ENCODE data around the gene NECAB2.

The NECAB2 gene

DNA sequence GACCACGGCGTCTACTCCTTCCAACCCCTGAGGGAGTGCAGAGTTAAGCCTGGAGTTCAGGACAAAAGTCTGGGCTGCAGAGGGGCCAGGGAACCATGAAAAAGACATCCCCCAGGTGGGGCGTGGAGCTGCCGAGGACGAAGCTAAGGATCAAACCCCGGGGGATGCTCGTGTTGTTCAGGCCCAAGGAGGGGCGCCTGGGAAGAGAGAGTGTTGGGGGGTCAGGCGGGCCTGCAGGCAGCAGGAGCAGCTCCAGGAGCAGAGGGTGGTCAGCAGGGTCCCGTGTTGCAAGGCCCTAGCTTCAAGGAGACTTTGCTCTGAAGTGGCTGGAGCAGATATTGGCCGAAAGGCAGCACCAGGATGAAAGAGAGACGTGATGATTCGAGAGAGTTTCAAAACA is 26.7 kb downstream of the NECAB2 start:
- DNase-seq = no peak

DNA sequence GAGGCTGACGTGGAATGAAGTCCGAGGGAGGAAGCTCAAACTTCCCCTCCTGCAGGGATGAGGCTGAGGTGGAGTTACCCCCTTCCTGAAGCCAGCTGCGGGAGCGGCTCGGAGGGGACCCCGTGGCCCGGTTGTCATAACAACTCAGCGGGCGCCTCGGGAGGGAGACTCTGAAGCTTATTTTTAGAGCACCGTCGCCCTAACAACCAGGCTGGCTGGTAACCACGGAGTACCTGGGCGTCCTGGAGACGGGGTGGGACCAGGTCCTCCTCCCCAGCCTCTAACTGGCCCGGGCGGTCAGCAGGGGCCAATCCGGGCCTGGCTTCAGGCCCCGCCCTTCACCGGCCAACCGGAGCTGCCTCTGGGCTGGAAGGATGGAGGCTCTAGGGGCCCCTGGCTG is 27.7 kb downstream of the NECAB2 start:
- DNase-seq = no peak

DNA sequence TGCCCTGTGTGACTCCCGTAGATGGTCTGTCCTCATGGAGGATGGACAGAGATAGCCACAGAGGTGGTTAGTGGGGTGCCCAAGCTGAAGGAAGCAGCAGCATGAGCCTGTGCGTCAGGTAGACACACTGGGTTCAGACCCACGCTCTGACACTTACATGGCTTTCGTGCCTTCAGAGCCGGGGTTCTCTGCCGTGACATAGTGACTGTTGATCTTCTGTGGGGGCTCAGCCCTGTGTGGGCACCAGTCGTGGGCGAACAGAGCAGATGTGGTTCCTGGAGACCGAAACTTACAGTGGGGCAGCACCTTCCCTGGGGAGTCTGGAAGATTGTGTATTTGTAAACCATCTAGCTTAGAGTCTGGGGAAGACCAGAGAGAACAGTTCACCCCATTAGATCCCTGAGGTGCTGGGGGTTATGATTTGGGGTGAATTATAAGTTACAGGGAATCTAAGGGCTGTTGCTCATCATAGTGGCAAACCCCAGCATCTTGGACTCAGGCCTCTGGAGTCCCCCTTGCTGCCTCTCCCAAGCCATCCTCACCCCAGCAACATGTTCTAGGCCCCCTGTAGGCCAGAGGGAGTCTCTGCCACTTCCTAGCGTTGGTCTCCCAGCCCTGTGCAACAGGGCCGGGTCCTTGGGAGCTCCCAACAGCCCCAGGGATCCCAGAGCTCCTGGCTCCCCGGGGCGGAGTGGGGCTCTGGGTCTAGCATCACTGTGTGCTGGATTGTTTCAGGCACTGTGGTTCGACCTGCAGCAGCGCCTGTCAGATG is 28.6 kb downstream of the NECAB2 start:
- no peak for DNase-seq

DNA sequence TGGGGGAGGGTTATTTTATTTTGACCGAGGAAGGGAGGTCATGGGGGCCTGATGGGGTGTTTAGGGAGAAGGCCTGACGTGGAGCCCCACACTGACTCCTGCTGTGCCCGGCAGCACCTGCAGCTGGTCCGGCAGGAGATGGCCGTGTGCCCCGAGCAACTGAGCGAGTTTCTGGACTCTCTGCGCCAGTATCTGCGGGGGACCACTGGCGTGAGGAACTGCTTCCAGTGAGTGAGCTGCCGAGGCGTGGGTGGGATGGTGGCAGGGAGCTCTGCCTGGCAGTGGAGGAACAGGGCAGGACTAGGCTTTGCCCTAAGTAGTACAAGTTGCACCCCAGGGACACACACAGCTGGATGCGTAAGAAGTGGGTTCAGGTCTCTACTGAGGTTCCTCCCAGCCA is 30.0 kb downstream of the NECAB2 start:
- DNase-seq = no peak

DNA sequence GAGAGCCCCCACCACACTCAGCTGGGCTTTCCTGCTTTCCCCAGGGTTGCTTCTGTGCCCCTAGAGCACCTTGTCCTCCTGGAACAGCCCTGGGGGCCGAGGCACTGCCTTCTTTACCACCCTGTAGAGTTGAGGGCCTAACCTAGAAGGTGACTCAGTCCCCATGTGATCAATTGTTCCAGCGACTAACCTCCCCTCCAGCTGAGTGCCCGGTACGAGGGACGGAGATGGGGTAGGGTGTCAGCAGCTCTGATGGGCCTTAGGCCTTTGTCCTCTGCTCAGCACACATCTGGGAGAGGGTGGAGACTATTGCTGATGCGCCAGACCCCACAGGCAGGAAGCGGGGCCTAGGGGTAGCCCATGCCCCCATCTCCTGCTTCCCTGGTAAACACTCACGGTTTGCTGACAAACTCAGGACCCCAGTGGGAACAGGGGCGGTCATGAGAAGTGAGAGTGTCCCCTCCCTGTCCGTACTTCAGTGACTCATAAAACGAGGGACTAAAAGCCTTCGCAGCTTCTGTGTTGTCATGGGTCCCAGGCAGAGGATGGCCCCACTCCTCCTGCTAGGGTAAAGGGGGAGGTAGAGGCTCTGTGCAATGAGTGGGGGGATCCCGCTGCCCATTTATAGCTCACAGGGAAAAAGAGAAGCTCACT is 33.1 kb downstream of the NECAB2 start:
- DNase-seq = no peak

DNA sequence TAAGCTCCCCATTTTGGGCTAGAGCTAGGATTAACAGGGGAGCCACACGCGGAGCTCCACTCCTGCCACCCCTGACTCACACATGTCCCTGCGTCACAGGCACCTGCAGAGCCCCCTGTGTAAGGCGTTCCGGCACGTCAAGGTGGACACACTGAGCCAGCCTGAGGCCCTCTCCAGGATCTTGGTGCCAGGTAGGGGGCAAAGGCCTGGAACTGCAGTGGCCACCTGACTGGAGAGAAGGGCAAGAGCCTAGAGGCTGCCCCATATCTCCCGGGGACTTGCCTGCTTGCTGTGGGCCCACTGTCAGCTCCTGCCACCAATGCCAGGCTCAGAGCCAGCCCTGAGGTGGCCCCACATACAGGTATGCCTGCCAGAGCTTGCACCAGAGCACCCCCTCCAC is 33.7 kb downstream of the NECAB2 start:
- DNase-seq = no peak

DNA sequence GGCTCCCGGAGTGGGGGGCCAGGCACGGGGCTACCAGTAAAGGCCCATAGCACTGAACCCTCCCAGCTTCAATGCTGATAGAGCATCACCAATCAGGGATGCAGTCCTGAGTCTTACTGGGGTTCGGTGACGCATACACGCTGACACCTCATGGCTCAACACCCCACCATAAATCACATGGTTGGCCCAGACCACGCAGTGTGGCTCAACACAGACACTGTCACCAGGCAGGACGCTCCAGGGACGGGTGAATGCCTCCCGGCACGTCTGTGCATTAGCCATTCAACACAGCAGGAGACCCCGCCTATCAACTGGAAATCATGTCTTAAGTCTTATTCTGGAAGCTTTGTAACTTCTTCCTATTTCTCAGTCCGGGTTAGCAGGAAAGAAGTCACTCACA is 35.0 kb downstream of the NECAB2 start:
- no peak for DNase-seq

DNA sequence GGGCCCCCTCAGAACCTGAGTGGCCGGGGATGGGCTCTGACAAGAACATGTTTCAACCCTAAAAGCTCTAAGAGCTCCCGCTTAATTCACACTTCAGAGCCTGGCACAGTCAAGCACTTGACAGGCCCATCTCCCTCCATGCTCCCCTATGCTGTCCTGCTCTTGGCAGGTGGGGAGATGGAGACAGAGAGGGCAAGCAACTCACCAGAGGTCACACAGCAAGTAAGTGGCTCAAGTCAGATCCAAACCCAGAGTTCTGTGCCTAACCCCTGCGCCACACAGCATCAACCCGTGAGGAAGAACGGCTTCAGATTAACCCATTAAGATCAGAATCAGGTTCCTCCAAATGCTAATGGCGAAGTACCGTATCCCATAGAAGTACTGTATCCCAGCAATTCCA is 36.4 kb downstream of the NECAB2 start:
- no peak for DNase-seq

DNA sequence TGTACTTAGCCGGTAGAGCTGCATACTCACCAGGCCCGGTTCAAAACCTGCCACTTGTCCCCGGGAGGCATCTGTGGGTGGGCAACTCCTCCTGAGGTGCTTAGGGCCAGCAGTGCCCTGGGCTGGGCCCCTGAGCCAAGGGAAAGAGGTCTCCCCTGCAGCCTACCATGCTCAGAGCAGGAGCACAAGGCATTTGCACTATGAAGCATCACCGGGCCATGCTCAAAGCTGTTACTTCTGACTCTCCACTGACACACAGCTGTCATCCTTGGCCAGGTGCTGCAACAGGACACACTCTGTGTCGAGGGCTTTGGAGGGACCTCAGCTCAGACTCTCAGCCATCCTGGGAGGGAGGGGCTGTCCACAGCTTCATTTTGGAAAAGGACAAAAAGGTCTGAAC is 37.3 kb downstream of the NECAB2 start:
- no peak for DNase-seq

DNA sequence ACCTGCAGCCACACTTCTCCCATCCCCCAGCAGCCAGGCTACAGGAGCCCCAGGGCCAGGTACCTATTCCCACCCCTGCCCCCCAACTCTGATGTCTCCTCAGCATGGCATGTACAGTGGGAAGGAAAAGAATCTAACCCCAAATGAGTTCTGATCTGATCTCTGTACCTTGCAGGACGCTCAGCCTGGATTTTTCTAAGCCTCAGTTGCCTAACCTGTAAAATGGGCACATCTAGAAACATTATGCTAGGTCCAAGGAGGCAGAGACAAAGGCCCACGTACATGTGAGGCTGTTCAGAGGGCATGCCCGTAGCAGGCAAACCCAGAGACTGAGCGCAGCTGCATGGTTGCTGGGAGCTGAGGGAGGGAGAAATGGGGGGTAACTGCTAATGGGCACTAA is 39.5 kb downstream of the NECAB2 start:
- no peak for DNase-seq

DNA sequence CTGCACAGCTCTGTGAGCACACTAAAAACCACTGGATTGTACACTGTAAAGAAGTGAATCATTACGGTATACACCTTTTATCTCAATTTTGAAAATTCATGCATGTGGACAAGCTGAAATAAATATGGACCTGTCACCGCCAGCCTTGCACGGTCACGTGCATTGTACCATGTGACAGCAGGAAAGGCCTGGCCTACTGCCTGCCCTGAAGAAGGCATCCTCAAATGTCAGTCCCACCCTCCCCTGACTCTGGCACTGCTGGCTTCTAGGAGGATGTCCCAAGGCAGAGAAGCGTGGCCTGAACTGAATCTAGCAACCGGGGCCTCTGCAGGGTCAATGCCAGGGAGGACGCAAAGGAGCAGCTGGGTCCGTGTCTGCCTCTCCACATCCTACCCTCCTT is 39.9 kb downstream of the NECAB2 start:
- DNase-seq = no peak

DNA sequence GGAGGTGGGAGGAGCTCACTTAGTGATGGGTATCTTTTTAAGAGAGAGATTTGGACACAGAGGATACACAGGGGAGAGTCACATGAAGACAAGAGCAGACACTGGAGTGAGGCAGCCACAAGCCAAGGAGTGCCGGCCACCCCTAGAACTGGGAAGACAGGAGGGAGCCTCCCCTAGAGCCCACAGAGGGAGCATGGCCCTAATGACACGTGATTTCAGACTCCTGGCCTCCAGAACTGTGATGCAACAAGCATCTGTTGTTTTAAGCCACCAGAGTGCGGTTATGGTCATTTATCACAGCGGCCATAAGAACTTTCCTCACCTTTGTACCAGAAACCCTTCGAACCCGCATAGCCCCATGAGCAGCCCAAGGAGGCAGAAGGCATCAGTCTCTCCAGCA is 41.2 kb downstream of the NECAB2 start:
- DNase-seq = no peak

DNA sequence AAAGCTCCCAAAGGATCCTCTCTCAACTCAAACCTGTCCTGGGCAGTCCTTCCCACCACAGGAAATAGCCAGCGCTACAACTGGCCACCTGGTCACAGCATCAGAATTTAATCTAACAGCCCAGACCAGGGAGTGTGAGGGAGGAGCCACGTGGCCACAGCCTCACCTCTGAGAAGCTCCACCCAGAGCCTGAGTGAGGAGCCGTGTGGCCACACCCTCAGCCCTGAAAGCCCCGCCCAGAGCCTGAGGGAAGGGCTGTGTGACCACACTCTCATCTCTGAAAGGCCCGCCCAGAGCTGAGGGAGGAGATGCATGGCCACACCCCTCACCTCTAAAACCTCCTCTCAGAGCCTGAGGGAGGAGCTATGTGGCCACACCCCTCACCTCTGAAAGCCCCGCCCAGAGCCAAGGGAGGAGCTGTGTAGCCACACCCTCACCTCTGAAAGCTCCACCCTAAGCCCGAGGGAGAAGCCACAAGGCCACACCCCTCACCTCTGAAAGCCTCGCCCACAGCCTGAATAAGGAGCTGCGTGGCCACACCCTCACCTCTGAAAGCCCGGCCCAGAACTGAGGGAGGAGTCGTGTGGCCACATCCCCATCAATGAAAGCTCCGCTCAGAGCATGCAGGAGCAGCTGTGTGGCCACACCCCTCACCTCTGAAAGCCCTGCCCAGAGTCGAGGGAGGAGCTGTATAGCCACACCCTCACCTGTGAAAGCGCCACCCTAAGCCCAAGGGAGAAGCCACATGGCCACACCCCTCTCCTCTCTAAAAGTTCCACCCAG is 45.9 kb downstream of the NECAB2 start:
- DNase-seq = peak; percentile 9

DNA sequence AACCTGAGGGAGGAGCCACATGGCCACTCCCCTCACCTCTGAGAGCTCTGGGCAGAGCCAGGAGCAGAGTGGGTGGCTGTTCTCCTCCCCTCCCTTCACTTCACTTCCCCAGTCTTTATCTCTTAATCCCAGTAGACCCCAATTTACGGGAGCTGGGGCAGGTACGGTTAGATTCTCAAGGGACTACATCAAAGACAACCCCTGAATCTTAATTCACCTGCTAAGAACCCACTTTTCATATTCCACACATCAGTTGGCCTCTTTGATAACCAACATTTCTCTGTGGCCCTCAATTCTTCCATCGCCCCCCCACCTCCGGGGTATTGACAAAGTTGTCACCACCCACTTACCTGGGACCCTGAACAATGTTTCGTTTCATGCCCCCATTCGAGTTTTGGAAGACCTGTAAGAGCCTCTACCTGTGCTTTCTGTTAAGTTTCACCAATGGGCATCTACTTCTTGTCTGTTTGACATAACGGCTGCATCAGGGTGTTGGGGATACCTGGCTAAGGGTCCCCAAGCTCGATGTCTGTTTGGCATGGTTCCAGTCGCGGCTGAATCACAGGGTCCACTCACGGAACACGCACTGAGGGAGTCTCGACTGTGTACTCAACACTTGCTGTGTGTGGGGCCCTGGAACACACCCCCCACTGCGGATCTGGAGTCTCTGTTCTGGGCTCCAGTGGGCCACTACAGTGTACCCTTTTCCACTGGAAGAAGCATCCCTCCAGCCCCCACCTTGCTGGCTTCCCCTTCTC is 46.7 kb downstream of the NECAB2 start:
- no peak for DNase-seq

DNA sequence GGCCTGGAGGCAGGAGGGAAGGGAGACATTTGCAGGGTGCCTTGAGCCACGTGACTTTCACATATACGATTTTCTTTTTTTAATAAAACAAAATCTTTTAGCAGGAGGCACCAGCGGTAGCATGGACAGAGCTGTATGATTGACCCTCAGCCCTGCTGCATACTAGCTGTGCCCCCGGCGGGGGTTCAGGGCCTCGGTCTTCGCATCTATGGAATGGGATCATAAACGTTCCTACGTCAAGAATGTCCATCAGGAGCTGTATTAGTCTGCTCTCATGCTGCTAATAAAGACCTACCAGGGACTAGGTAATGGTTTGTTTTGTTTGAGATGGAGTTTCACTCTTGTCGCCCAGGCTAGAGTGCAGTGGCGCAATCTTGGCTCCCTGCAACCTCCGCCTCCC is 47.4 kb downstream of the NECAB2 start:
- no peak for DNase-seq

DNA sequence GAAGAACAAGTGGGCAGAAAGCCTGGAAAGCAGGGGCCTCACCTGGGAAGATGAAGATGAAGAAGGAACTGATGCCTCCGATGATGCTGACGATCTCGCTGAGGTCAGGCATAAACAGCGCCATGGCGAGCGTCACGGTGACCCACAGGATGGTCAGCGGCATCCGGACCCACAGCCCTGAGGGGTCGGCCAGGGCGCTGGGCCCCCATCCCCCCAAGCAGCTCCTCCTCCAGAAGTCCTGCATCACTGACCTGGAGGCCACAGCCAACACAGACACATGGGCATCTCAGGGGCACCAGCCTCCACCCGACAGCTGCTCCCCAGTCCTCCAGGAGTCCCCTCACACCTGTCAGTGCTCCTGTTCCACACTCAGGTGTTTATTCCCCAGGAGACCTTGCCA is 48.4 kb downstream of the NECAB2 start:
- no peak for DNase-seq

DNA sequence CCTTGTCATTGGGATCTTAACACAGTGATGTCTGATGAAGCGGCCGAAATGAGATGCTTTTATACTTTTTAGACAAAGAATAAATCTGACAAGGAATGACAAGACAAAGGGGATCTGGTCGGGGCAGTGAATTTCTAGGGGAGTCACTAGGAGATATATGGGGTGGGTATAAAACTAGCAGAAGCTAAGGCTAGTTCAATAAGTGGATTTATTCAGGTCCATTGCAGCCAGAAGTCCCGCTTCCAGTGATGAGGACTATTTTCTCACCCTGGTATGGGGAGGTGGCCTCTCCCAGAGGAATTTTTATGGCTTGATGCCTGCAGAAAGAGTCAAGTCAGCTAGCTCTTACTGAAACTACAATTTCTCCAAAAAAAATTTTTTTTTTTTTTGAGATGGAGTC is 50.7 kb downstream of the NECAB2 start:
- no peak for DNase-seq

DNA sequence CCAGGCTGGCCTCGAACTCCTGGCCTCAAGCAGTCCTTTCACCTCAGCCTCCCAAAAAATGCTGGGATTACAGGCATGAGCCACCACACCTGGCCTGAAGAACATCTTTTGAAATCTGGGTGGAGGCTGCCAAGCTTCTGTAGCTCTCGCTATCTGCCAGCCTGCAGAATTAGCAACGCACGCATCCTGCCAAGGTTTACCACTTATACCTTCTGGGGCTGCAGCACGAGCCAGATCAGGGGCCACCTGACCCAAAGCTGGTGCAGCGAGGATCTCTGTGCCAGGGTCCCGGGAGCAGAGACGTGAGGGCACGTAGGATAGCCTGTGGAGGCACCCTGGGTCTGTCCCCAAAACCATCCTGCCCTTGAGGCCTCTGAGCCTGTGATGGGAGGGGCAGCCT is 52.3 kb downstream of the NECAB2 start:
- DNase-seq = no peak

DNA sequence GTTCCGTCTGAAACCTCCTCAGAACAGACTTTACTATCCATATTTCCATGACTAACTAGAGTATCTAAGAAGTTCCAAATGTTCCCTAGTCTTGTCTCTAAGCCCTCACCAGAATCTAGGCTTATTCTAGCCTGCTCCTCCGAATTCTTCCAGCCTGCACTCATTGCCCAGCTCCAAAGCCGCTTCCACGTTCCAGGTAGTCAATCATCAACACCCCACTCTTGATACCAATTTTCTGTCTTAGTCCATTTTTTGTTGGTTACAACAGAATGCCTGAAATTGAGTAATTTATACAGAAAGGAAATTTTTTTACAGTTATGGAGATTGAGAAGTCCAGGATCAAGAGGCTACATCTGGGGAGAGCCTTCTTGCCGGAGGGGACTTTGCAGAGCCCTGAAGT is 53.4 kb downstream of the NECAB2 start:
- DNase-seq = no peak

DNA sequence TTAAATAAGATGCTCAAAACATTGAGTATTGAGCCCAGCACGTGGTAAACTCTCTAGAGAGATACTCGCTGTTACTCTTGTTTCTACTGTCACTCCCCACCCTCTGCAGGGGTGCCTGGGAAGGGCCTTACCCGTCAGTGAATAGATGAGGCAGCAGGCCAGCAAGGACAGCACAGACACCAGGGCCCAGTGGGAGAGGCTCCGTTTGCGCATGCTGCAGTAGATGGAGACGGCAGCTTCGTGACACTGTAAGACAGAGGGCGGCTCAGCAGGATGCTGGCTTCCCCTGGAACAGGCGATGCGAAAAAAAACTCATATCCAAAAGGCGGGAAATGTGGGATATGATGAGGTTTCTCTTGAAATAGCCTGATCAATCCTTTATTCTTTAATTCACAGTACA is 54.6 kb downstream of the NECAB2 start:
- no peak for DNase-seq

DNA sequence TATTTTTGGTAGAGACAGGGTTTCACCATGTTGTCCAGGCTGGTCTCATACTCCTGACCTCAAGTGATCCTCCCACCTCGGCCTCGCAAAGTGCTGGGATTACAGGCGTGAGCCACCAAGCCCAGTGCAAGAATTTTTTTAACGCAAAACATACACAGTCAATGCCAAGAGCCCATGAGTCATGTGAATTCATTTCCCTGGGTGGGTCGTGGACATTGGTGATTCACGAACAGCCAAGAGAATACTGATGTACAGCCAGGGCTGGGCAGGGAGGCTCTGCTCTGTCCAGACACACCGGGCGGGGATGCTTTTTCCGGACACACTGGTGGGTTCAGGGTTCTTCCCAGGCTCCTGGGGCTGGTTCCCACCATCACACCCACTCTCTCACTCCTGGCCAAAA is 56.8 kb downstream of the NECAB2 start:
- DNase-seq = no peak

DNA sequence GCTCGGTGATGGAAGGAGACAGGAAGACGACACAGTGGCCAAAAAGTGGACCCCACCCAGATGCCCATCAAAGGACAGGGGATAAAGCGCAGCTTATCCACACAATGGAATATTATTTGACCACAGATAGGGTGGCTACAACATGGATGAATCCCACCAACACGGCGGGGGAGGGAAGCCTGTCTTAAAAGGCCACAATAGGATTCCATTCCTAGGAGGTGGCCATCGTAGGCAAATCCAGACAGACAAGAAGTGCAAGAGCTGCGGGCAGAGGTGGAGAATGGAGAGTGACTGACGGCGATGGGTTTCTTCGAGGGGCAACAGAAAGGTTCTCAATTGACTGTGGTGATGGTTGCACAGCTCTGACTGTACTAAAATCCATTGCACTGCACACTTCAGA is 58.6 kb downstream of the NECAB2 start:
- no peak for DNase-seq

DNA sequence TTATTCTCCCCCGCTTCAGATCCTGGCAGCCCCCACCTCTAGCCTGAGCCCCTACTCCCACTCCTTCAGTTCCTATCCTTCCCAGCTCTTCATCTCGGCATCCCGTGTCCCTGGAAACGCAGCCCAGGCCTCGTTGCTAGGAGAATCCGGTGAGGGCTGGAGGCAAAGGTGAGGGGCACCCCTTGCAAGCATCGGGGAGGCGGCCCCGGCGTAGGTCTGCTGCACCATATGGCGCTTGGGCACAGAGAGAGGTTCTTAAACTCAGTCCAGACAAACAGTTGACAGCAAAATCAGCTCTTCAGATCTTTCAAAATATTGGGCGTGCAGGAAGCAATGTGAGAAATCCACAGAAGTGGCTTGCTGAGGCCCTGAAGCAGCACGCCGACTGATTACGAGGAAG is 59.6 kb downstream of the NECAB2 start:
- no peak for DNase-seq

Data from activated T-cell treated with anti-CD3 and anti-CD28 coated beads for 4 hours (primary cell).